Mesenchymal stem cell (in vitro differentiated cells and primary cell): ENCODE data around the gene XRCC3.

Experiments used
- DNase-seq: peaks from one replicate; pipeline ENCODE4 v3.0.0-alpha.2; 2013
- H2AFZ ChIP-seq: one replicate; pipeline ENCODE4 v1.6.1; 2013; ENCODE audit warnings: low read depth, mild to moderate bottlenecking, control low read depth, inconsistent platforms, low read length, moderate library complexity
- H2AK5ac ChIP-seq: 2 replicates; pipeline ENCODE4 v1.6.1; 2013; ENCODE audit warnings: low read length, moderate library complexity, mild to moderate bottlenecking, inconsistent platforms; ENCODE audit not compliant: severe bottlenecking
- H2BK120ac ChIP-seq: one replicate; pipeline ENCODE4 v1.6.1; 2013; ENCODE audit warnings: low read depth, mild to moderate bottlenecking, inconsistent platforms, low read length, moderate library complexity
- H2BK12ac ChIP-seq, 2 experiments: one replicate each; pipeline ENCODE4 v1.6.1; 2013; ENCODE audit warnings: inconsistent platforms in 2 of 2, low read length in 2 of 2, mild to moderate bottlenecking in 2 of 2, moderate library complexity in 2 of 2, control low read depth in 1 of 2
- H2BK15ac ChIP-seq: one replicate; pipeline ENCODE4 v1.6.1; 2013; ENCODE audit warnings: mild to moderate bottlenecking, low read depth, inconsistent platforms; ENCODE audit not compliant: poor library complexity, severe bottlenecking
- H2BK5ac ChIP-seq: 2 replicates; pipeline ENCODE4 v1.6.1; 2013; ENCODE audit warnings: low read depth, mild to moderate bottlenecking, low read length, control low read depth, inconsistent platforms; ENCODE audit not compliant: poor library complexity, severe bottlenecking
- H3K14ac ChIP-seq, 2 experiments: one replicate each; pipeline ENCODE4 v1.6.1; 2013; ENCODE audit warnings: inconsistent platforms in 2 of 2, low read length in 2 of 2, control low read depth in 1 of 2, mild to moderate bottlenecking in 1 of 2, moderate library complexity in 1 of 2
- H3K18ac ChIP-seq, 2 experiments: one replicate each; pipeline ENCODE4 v1.6.1; 2013; ENCODE audit warnings: inconsistent platforms in 2 of 2, low read length in 2 of 2, control low read depth in 1 of 2, low read depth in 1 of 2, mild to moderate bottlenecking in 1 of 2
- H3K23ac ChIP-seq, 2 experiments: one replicate each; pipeline ENCODE4 v1.6.1; 2013; ENCODE audit warnings: inconsistent platforms in 2 of 2, low read length in 2 of 2, mild to moderate bottlenecking in 2 of 2, moderate library complexity in 2 of 2, control low read depth in 1 of 2
- H3K27ac ChIP-seq: 2 replicates; pipeline ENCODE4 v1.5.1; 2013; ENCODE audit warnings: mild to moderate bottlenecking, moderate library complexity, low read length, control low read depth, inconsistent platforms; ENCODE audit not compliant: poor library complexity, severe bottlenecking
- H3K27me3 ChIP-seq, 2 experiments: 2 replicates each; pipeline versions ENCODE4 v1.6.1 to v1.7.0; 2013; ENCODE audit warnings: low read length in 2 of 2, mild to moderate bottlenecking in 2 of 2, moderate library complexity in 2 of 2, control low read depth in 1 of 2, inconsistent platforms in 1 of 2; ENCODE audit not compliant: control insufficient read depth in 1 of 2, insufficient read depth in 1 of 2
- H3K36me3 ChIP-seq, 2 experiments: 2 replicates each; pipeline versions ENCODE4 v1.6.1 to v1.7.0; 2013; ENCODE audit warnings: low read length in 2 of 2, control low read depth in 1 of 2, inconsistent platforms in 1 of 2, low read depth in 1 of 2, mild to moderate bottlenecking in 1 of 2; ENCODE audit not compliant: insufficient read depth in 2 of 2, control insufficient read depth in 1 of 2
- H3K4ac ChIP-seq, 2 experiments: one replicate each; pipeline ENCODE4 v1.6.1; 2013; ENCODE audit warnings: inconsistent platforms in 2 of 2, low read length in 2 of 2, mild to moderate bottlenecking in 2 of 2, moderate library complexity in 2 of 2, control low read depth in 1 of 2, low read depth in 1 of 2
- H3K4me1 ChIP-seq: 2 replicates; pipeline ENCODE4 v1.6.1; 2013; ENCODE audit warnings: low read depth, low read length, control low read depth; ENCODE audit not compliant: control insufficient read depth, insufficient read depth
- H3K4me2 ChIP-seq: 2 replicates; pipeline ENCODE4 v1.6.1; 2013; ENCODE audit warnings: low read length, mild to moderate bottlenecking, inconsistent platforms; ENCODE audit not compliant: poor library complexity, severe bottlenecking
- H3K4me3 ChIP-seq, 2 experiments: 2 replicates each; pipeline versions ENCODE4 v1.5.1 to v1.7.0; 2013; ENCODE audit warnings: low read length in 2 of 2, mild to moderate bottlenecking in 2 of 2, control low read depth in 1 of 2, low read depth in 1 of 2; ENCODE audit not compliant: insufficient read depth in 1 of 2
- H3K79me1 ChIP-seq: replicated peaks from 2 replicates; pipeline ENCODE4 v1.6.1; 2013; ENCODE audit warnings: mild to moderate bottlenecking, control low read depth, low read length, inconsistent platforms; ENCODE audit not compliant: poor library complexity, severe bottlenecking
- H3K9ac ChIP-seq: 2 replicates; pipeline ENCODE4 v1.7.0; 2013; ENCODE audit warnings: mild to moderate bottlenecking, low read length, moderate library complexity
- H3K9me3 ChIP-seq: 2 replicates; pipeline ENCODE4 v1.7.0; 2013; ENCODE audit warnings: mild to moderate bottlenecking, low read length; ENCODE audit not compliant: control insufficient read depth
- H4K8ac ChIP-seq: one replicate; pipeline ENCODE4 v1.6.1; 2013; ENCODE audit warnings: inconsistent platforms, mild to moderate bottlenecking, low read length, moderate library complexity
- H4K91ac ChIP-seq: one replicate; pipeline ENCODE4 v1.6.1; 2013; ENCODE audit warnings: mild to moderate bottlenecking, low read length, inconsistent platforms
- WGBS: methylation state at CpG from one replicate; pipeline ENCODE4 v1.1.7; 2013; ENCODE audit warnings: mixed read lengths; 5-methylcytosine and 5-hydroxymethylcytosine counted together

Gene XRCC3

GRCh38 chr14:103735439-103735814, 20.2 kb upstream of the XRCC3 start:
- Histone ChIP-seq H3K27me3 (no peaks in the 10 kb centered on the region), H2BK15ac (no peak overlapping the region), H3K14ac (no peak overlapping the region), H2BK5ac (no peak overlapping the region), H2BK120ac (no peak overlapping the region), H3K79me1 (peaks cover 13% of the 10 kb centered on the region), H3K9ac (no peak overlapping the region), H3K4ac (no peak overlapping the region), H3K4me1 (peaks cover 8% of the 10 kb centered on the region), H4K8ac (no peak overlapping the region), H4K91ac (no peak overlapping the region), H2AFZ (no peak overlapping the region), H3K4me3 (no peak overlapping the region), H2BK12ac (no peak overlapping the region), H3K9me3 (no peaks in the 10 kb centered on the region), H3K4me2 (no peak overlapping the region), H3K23ac (no peak overlapping the region), H2AK5ac (no peak overlapping the region), H3K18ac (no peak overlapping the region), H3K27ac (no peak overlapping the region), H3K36me3 (peaks cover 41 to 78% of the 10 kb centered on the region in 2 experiments)
- no peak for DNase-seq
- 89% methylated on average over 6 of the region's 7 CpGs for WGBS

- Histone ChIP-seq H3K4ac (no peak overlapping the region), H3K36me3 (peaks cover 45 to 78% of the 10 kb centered on the region in 2 experiments), H3K4me1 (peaks cover 8% of the 10 kb centered on the region), H2AFZ (no peak overlapping the region), H3K9ac (no peak overlapping the region), H3K4me2 (no peak overlapping the region), H3K27ac (no peak overlapping the region), H3K4me3 (no peak overlapping the region), H3K14ac (no peak overlapping the region), H2AK5ac (no peak overlapping the region), H2BK15ac (no peak overlapping the region), H2BK120ac (no peak overlapping the region), H3K18ac (no peak overlapping the region), H3K27me3 (no peaks in the 10 kb centered on the region), H4K8ac (no peak overlapping the region), H3K23ac (no peak overlapping the region), H2BK5ac (no peak overlapping the region), H3K9me3 (no peaks in the 10 kb centered on the region), H3K79me1 (peaks cover 17% of the 10 kb centered on the region), H4K91ac (no peak overlapping the region), H2BK12ac (no peak overlapping the region)
- 89% methylated on average over 12 of the region's 12 CpGs for WGBS
- no peak for DNase-seq
Observed at GRCh38 chr14:103735022-103735421, 19.8 kb upstream of the XRCC3 start.

DNA sequence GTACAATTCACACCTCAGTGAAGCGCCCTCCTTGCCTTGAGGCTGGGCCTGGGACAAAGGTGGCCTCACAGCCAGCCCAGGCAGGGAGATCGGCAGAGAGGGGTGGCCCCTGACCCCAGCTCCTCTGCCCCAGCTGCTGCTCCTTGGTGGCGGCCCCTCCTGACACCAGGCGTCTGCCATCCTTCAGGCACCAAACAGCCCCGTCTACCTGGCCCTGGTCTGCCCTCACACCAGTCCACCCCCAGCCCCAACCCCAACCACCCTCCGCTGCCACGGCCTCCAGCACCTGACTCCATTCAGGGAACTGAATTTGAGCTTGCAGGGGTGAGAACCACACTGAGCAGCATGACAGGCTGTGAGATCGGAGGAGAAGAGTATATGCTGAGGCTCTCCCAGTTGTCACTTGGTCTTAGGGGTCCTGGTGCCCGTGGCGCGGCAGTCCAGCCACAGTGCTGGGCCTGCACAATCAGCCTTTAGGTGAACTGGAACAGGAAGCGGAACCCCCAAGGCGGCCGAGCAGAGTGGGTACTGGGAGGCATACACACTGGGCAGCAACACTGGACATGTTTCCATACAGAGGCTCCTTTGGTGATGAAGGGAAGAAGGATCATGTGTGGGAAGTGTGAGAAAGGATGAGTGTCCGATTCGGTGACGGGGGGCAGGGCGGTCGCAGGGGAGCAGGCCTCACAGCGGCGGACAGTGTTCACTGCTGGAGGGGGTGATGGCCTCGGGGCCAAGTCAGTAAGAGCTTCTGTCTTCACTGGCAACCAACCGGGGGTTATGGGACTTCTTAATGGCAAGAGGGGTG, 19.0 kb upstream of the XRCC3 start:
- no peak overlapping the region for H2AK5ac ChIP-seq
- H3K4me1 ChIP-seq = peaks cover 8% of the 10 kb centered on the region
- no peak overlapping the region for H4K91ac ChIP-seq
- no peak overlapping the region for H2BK12ac ChIP-seq
- no peaks in the 10 kb centered on the region for H3K9me3 ChIP-seq
- no peak overlapping the region for H2BK15ac ChIP-seq
- peaks cover 53 to 78% of the 10 kb centered on the region in 2 experiments for H3K36me3 ChIP-seq
- 97% methylated on average over 23 of the region's 23 CpGs for WGBS
- no peak overlapping the region for H3K4ac ChIP-seq
- no peak overlapping the region for H4K8ac ChIP-seq
- no peak overlapping the region for H2BK5ac ChIP-seq
- no peak overlapping the region for H3K14ac ChIP-seq
- H3K4me3 ChIP-seq = no peak overlapping the region
- H3K79me1 ChIP-seq = peaks cover 21% of the 10 kb centered on the region
- no peak overlapping the region for H3K27ac ChIP-seq
- no peak overlapping the region for H3K23ac ChIP-seq
- no peaks in the 10 kb centered on the region for H3K27me3 ChIP-seq
- H3K18ac ChIP-seq = no peak overlapping the region
- no peak overlapping the region for H3K9ac ChIP-seq
- no peak overlapping the region for H2AFZ ChIP-seq
- DNase-seq = no peak
- H2BK120ac ChIP-seq = no peak overlapping the region
- no peak overlapping the region for H3K4me2 ChIP-seq

GRCh38 chr14:103733651-103734050, 18.4 kb upstream of the XRCC3 start:
- Histone ChIP-seq H3K14ac (no peak overlapping the region), H2BK15ac (no peak overlapping the region), H3K4me3 (no peak overlapping the region), H3K27ac (no peak overlapping the region), H3K23ac (no peak overlapping the region), H2AK5ac (no peak overlapping the region), H3K79me1 (peaks cover 26% of the 10 kb centered on the region), H3K4me1 (peaks cover 8% of the 10 kb centered on the region), H3K18ac (no peak overlapping the region), H4K8ac (no peak overlapping the region), H3K36me3 (peaks cover 59 to 78% of the 10 kb centered on the region in 2 experiments), H4K91ac (no peak overlapping the region), H2BK12ac (no peak overlapping the region), H3K27me3 (no peaks in the 10 kb centered on the region), H2AFZ (no peak overlapping the region), H3K4me2 (no peak overlapping the region), H3K4ac (no peak overlapping the region), H2BK120ac (no peak overlapping the region), H3K9ac (no peak overlapping the region), H3K9me3 (no peaks in the 10 kb centered on the region), H2BK5ac (no peak overlapping the region)
- 93% methylated on average over 13 of the region's 14 CpGs for whole genome bisulfite sequencing
- no peak for DNase-seq
